Breast epithelium (tissue), 3 donors: ENCODE results near the gene KSR2.

ENCODE experiments used
- CTCF ChIP-seq, 3 donors: fragments of 450-650 bp; IDR thresholded peaks; one replicate each; pipeline ENCODE4 v1.5.1; 2016 to 2017; ENCODE audit warnings: antibody characterized with exemption in 3 of 3, mild to moderate bottlenecking in 3 of 3, moderate library complexity in 3 of 3
- POLR2AphosphoS5 ChIP-seq, 3 donors: sonication (generic); formaldehyde crosslinking; IDR thresholded peaks; one replicate each; pipeline ENCODE4 v1.6.1; 2017; ENCODE audit warnings: antibody characterized with exemption in 3 of 3

DNA sequence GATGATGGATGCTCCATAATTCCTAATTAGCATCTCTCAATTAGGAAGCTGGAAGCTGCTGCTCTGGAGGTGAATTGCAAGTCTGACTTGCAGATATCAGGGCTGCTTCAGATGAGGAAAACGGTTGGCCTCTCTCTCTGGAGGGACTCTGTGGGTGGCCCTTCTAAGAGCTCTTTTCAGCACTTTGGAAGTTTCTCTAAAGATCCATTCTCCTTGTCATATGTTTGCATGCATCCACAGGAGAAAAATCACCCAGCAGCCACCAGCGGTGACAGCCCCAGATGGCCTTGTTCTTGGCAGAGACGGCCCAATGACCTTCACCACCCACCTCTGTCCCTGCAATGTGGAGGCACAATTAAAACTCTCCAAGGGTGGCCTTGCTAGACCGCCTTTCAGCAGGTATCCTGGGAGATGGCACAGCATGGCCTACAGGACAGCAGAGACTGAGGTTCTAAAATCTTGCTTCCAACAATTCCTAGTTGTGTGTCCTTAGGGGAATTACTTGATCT is 42.3 kb downstream of the KSR2 start:
- TF ChIP-seq POLR2AphosphoS5 (IDR thresholded peaks at IDR 0.05) (no peak), CTCF (IDR thresholded peaks at IDR 0.05) (no peak)
